AG04449 (cell line): ENCODE measurements around the gene NCK1.

Experiments used
- CTCF ChIA-PET: fragments of 350-600 bp; formaldehyde crosslinking; extraction: SDS; loops from one replicate; lab custom pipeline; 2021; ENCODE audit warnings: antibody characterized with exemption; lab: Yijun Ruan, JAX
- POLR2A ChIA-PET: fragments of 400-600, 350-600 bp; formaldehyde crosslinking; extraction: SDS; loops from one replicate; lab custom pipeline; 2020; ENCODE audit warnings: antibody characterized with exemption, inconsistent platforms; lab: Yijun Ruan, JAX
- DNase-seq: peaks from one replicate; pipeline ENCODE4 v3.0.0-alpha.2; 2010; ENCODE audit warnings: low read depth, low spot score
- H3K4me3 ChIP-seq: 2 replicates; pipeline ENCODE4 v1.5.1; 2011; ENCODE audit warnings: low read depth, mild to moderate bottlenecking, control low read depth, low read length
- TF ChIP-seq, protein P1 (sequence below): IDR thresholded peaks from one replicate; pipeline ENCODE4 v1.5.1; 2011; ENCODE audit warnings: mild to moderate bottlenecking, moderate library complexity, low read length, control low read depth, inconsistent platforms; ENCODE audit not compliant: insufficient read depth; ENCODE audit errors: missing control alignments

The NCK1 gene

DNA sequence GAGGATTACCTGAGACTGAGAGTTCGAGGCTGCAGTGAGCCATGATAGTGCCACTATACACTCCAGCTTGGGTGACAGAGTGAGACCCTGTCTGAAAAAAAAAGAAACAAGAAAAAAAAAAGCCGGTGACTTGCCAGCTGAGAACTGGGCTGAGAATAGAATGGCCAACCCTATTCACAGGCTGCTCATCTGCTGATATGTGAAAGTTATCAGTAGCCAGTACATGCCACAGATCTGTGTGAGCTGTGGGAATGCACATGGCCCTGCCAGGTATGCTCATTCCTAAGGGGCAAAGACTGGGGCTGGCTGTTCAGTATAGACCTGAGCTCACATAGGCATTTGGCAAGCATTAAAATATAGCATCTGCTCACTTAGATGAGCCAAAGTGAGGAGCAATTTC is 126.6 kb downstream of the NCK1 start:
- POLR2A ChIA-PET, result no interaction called here
- TF ChIP-seq, protein P1, sequence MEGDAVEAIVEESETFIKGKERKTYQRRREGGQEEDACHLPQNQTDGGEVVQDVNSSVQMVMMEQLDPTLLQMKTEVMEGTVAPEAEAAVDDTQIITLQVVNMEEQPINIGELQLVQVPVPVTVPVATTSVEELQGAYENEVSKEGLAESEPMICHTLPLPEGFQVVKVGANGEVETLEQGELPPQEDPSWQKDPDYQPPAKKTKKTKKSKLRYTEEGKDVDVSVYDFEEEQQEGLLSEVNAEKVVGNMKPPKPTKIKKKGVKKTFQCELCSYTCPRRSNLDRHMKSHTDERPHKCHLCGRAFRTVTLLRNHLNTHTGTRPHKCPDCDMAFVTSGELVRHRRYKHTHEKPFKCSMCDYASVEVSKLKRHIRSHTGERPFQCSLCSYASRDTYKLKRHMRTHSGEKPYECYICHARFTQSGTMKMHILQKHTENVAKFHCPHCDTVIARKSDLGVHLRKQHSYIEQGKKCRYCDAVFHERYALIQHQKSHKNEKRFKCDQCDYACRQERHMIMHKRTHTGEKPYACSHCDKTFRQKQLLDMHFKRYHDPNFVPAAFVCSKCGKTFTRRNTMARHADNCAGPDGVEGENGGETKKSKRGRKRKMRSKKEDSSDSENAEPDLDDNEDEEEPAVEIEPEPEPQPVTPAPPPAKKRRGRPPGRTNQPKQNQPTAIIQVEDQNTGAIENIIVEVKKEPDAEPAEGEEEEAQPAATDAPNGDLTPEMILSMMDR, result no peak
- H3K4me3 ChIP-seq, result no peak overlapping the region
- DNase-seq, result no peak
- CTCF ChIA-PET, result interaction anchor here (0.7 kb wide), 1 partner anchor 955 kb away, joined by 3 read pairs; no protein-coding TSS in a partner anchor

DNA sequence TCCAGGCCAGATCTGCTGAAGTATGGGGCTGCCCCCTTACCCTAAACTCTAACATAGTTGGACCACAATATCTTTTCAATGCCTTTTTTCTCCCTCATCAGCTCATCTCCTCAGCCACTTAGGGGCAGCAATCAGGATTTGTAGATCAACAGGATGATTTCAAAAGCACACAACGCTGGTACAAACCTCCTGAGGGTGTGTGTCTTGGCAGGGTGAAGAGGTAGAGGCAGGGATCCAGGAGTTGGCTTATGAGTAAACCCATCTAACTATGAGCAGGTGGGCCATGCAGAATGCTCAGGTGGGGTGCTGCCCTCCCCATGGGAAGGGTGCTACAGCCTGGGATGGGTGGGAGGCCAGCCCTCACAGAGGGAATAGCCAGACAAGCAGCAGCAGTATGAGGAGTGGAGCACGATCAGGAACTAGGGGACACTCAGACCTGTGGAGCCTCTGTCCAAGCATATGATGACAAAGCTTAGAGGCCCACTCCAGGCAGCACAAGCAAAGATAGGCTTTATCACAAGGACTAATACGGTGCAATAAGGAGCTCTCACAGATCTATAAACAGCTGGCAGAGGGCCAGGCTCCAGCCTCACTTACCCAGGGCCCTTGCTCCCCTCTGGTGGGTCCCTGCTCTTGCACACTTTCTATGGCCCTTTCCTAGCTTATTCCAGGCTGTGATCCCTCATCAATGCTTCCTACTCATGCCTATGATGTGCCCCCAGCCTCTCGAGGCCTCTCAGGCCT is 127.9 kb downstream of the NCK1 start:
- CTCF ChIA-PET, result interaction anchor here (0.7 to 1.5 kb wide), 4 partner anchors 9 to 42 kb away, joined by 3 to 5 read pairs (median 4); no protein-coding TSS in a partner anchor
- H3K4me3 ChIP-seq, result no peak overlapping the region
- POLR2A ChIA-PET, result no interaction called here
- TF ChIP-seq, protein P1, result no peak
- DNase-seq, result no peak

DNA sequence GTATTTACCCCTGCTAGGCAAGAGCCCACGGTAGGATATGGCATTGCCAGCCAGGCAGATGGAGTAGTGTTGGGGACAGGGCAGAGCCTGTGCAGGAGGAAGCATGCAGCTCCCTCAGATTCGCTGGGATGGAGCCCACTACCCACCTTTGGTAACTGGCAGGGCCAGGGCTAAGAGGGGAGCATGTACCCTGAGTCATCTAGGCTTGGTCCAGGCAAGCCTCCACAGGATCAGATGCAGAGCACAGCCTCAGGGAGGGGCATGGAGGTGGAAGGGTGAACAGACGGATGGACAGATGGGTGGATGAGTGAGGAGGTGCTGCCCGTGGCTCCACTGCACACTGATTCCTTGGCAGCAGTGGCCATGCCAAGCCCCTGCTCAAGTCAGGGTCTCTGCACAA is 128.8 kb downstream of the NCK1 start:
- no peak overlapping the region for H3K4me3 ChIP-seq
- ChIA-PET POLR2A (no interaction called here), CTCF (interaction anchor here (0.7 to 1.5 kb wide), 3 partner anchors 9 to 23 kb away, joined by 3 to 5 read pairs (median 4); no protein-coding TSS in a partner anchor)
- TF ChIP-seq, protein P1, result no peak
- no peak for DNase-seq

DNA sequence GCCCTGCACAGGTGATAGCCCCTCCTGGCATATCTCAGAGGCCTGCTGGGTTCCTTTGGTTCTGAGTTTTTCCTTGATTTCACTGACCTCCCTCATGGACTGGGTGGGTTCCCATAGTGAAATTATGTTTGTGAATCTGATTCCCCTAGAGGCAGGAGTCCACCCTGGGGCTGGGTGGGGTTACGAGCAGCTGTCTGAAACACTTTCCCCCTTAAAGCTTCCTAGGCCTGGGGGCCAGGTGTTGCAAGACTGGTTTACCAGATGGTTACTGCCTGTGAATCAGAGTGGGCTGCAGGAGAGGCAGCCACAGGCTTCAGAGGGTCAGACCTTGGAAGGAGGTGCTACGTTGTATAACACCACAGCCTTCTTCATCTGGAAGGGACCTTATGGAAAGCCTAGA is 130.1 kb downstream of the NCK1 start:
- CTCF ChIA-PET, result interaction anchor here (1.8 kb wide), 1 partner anchor 22 kb away, joined by 5 read pairs; no protein-coding TSS in a partner anchor

DNA sequence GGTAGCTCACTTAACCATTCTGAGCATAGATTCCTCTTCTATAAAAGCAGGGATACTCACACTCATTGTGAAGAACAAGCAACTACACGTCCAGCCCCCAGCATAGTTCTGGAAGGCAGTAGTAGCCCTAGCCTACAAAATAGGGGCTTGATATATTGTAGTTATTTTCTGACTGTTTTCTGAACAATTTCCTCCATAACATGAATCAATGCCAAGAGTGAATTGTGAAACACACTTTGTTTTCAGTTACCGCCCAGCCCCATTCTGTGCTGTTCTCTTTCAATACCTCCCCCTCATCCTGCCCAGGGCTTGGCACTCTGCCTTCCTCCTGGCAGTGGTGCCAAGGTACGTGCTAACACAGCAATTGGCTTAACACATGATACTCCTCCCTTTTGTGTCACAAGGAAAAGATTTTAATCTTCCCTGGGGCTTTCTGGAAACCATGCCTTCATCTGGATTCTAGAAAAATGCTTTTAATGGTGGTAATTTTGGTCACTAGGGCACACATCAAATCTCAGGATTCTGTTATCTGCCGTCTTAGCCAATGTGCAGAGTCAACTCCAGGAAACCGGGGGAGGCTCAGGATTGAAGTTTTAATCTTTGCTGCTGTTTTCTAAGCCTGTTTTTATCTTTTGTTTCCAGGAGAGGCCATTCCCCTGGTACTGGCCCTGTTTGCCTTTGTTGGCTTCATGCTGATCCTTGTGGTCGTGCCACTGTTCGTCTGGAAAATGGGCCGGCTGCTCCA is 132.9 kb downstream of the NCK1 start:
- H3K4me3 ChIP-seq, result no peak overlapping the region
- TF ChIP-seq, protein P1, result no peak
- peak; percentile 47 for DNase-seq
- POLR2A ChIA-PET, result no interaction called here
- CTCF ChIA-PET, result interaction anchor here (1.0 kb wide), 2 partner anchors 38 to 242 kb away, joined by 3 read pairs; partner anchors contain the start of gene STAG1

More for the DNA sequence above, 130.1 kb downstream of the NCK1 start:
- TF ChIP-seq, protein P1, result no peak
- no peak overlapping the region for H3K4me3 ChIP-seq
- POLR2A ChIA-PET, result no interaction called here
- no peak for DNase-seq

DNA sequence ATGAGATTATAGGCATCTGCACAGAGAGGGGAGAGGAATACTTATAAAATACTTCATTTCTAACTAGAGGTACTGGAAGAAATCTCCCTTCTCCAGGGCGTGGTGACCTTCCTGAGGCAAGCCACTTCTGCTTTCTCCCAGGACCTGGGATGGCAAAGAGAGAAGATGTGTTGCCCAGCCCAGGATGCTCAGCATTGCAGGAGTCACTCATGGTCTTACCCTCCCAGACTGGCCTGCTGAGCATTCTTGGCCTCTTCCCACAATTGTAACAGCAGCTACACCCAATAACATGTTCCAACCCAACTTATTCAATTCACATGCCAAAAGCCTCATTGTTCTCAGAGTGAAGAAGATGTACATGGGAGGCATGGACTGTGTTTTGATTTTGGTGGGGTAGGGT is 133.6 kb downstream of the NCK1 start:
- CTCF ChIA-PET, result interaction anchor here (0.8 to 1.6 kb wide), 4 partner anchors 12 to 243 kb away, joined by 3 to 6 read pairs (median 4); partner anchors contain the start of gene STAG1
- H3K4me3 ChIP-seq, result no peak overlapping the region
- POLR2A ChIA-PET, result no interaction called here
- DNase-seq, result no peak
- TF ChIP-seq, protein P1, result no peak
